ENCODE results near the gene RNASE4.
"Not testable (repeated sequence)": the region's sequence is repeated elsewhere in the genome, so short reads cannot be mapped to it uniquely, and the experiment has no call there.

RNASE4 gene

DNA sequence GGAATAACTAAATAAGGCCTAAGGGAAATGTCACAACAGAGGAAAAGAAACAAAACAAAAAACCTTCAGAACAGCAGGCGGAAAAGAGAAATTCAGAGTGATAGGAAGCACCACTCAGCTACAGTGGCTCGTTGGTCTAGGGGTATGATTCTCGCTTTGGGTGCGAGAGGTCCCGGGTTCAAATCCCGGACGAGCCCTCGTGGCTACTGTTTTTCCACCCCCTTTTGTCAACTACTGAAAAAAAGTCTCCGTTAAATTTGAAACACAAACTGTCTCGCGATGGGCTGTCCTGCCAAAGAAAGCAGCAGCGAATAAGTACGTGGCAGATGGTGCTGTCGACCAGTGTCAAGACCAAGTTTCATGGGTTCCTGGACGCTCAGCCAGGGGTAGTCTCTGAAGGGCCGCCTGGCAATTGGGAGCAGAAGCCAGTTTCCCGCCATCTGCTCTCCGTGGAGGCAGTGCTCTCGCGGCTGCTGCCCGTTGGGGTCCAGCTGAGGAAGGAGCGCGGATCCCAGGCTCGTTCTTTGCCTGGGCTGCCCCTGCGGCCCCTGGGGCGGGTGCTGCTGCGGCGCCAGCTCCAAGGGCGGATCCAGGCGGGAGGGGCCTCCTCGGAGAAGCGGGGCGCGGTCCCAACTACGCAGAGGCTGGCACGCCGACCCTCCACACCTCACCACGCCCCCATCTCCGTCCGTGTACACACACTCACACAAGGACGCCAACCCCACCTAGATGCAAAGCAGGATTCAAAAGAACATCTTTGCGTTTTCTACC is at the start of gene RNASE4:
Gene RNASE4 (plus strand): TSS at position 670 of the 771 bp plus-strand sequence. CDS start 14,812 bp downstream, outside the sequence.
- Histone ChIP-seq H3K27me3 (ENCODE audit: insufficient read depth, low read length) (peaks cover 11% of the 10 kb centered on the region; the same call in 1 of the 2 replicates), H3K27ac (ENCODE audit: low read length) (peak within 1 kb of the TSS; percentile 50), H3K36me3 (ENCODE audit: insufficient read depth, low read depth, low read length) (no peaks in the 10 kb centered on the region), H3K9me3 (ENCODE audit: insufficient read depth, low read depth, low read length) (no peaks in the 10 kb centered on the region), H3K9ac (ENCODE audit: low read depth, low read length) (peak within 1 kb of the TSS; percentile 91), H3K4me1 (ENCODE audit: insufficient read depth, low read length) (peaks cover 12% of the 10 kb centered on the region; the same call in 1 of the 2 replicates), H3K4me3 (ENCODE audit: low read length) (peak within 1 kb of the TSS; percentile 79)

DNA sequence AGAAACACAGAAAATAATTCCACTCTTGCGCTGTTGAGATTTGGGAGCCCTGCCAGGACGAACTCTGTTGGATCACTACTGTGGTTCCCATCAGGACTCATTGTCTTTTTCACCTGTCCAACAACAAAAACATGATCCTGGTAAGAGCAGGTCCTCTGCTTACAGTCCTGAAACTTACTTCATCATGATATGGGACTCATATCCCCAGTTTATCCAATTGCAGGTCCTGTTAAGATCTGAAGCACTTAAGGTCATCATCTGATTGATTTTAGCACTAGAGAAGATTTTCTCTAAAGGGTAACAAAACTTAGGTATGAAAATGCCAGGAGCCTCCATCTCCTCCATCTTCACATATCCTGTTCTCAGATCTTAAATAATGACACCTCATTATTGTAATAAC is 42.8 kb upstream of the RNASE4 start, which contains the start of gene OR6S1:
Gene OR6S1 (minus strand): TSS at position 101 of the 400 bp plus-strand sequence. CDS start 0 bp downstream, at position 101.
- Histone ChIP-seq H3K27me3 (ENCODE audit: insufficient read depth, low read length) (peaks cover 11% of the 10 kb centered on the region), H3K9me3 (ENCODE audit: insufficient read depth, low read depth, low read length) (no peaks in the 10 kb centered on the region)

GRCh38 chr14:20642182-20642581 is 42.2 kb upstream of the RNASE4 start:
- H3K27me3 ChIP-seq (ENCODE audit: insufficient read depth, low read length), result peaks cover 7% of the 10 kb centered on the region; the same call in 1 of the 2 replicates
- H3K9ac ChIP-seq (ENCODE audit: low read depth, low read length), result no peak overlapping the region
- no peaks in the 10 kb centered on the region for H3K36me3 ChIP-seq (ENCODE audit: insufficient read depth, low read depth, low read length)
- H3K4me3 ChIP-seq (ENCODE audit: low read length), result no peak overlapping the region
- no peaks in the 10 kb centered on the region for H3K9me3 ChIP-seq (ENCODE audit: insufficient read depth, low read depth, low read length)
- H3K4me1 ChIP-seq (ENCODE audit: insufficient read depth, low read length), result peaks cover 4% of the 10 kb centered on the region; the same call in 1 of the 2 replicates
- H3K27ac ChIP-seq (ENCODE audit: low read length), result no peak overlapping the region

More for the DNA sequence above, 42.8 kb upstream of the RNASE4 start, which contains the start of gene OR6S1:
- Histone ChIP-seq H3K4me1 (ENCODE audit: insufficient read depth, low read length) (peaks cover 4% of the 10 kb centered on the region; the same call in 1 of the 2 replicates), H3K9ac (ENCODE audit: low read depth, low read length) (no peak within 1 kb of the TSS), H3K27ac (ENCODE audit: low read length) (no peak within 1 kb of the TSS), H3K4me3 (ENCODE audit: low read length) (no peak within 1 kb of the TSS), H3K36me3 (ENCODE audit: insufficient read depth, low read depth, low read length) (no peaks in the 10 kb centered on the region)

DNA sequence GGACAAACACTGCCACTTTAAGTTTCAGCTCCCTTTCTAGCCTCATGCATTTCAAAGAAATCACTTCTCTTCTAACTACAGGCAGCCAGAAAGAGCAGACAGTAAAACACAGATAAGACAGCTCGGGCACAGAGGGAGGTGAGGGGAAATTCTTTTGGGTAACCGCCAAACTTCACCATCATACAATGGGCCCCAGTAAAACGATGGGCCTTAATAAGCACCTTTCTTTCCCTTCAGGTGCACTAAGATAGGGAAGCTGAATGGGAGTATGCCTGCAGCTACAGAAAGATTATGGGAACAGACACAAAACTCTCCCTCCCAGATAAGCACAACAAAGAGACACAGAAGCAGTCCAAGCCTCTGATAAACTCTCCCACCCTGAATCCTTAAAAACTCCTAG is 41.6 kb upstream of the RNASE4 start:
- not testable (repeated sequence) for H3K27ac ChIP-seq (ENCODE audit: low read length); H3K27me3 ChIP-seq (ENCODE audit: insufficient read depth, low read length); H3K4me1 ChIP-seq (ENCODE audit: insufficient read depth, low read length); H3K4me3 ChIP-seq (ENCODE audit: low read length); H3K9ac ChIP-seq (ENCODE audit: low read depth, low read length); H3K9me3 ChIP-seq (ENCODE audit: insufficient read depth, low read depth, low read length); H3K36me3 ChIP-seq (ENCODE audit: insufficient read depth, low read depth, low read length)

GRCh38 chr14:20644520-20644919 is 39.8 kb upstream of the RNASE4 start:
- no peak overlapping the region for H3K27ac ChIP-seq (ENCODE audit: low read length)
- no peak overlapping the region for H3K4me3 ChIP-seq (ENCODE audit: low read length)
- no peak overlapping the region for H3K9ac ChIP-seq (ENCODE audit: low read depth, low read length)
- peaks cover 7% of the 10 kb centered on the region; the same call in 1 of the 2 replicates for H3K27me3 ChIP-seq (ENCODE audit: insufficient read depth, low read length)
- H3K36me3 ChIP-seq (ENCODE audit: insufficient read depth, low read depth, low read length), result no peaks in the 10 kb centered on the region
- no peaks in the 10 kb centered on the region for H3K9me3 ChIP-seq (ENCODE audit: insufficient read depth, low read depth, low read length)
- peaks cover 4% of the 10 kb centered on the region; the same call in 1 of the 2 replicates for H3K4me1 ChIP-seq (ENCODE audit: insufficient read depth, low read length)

DNA sequence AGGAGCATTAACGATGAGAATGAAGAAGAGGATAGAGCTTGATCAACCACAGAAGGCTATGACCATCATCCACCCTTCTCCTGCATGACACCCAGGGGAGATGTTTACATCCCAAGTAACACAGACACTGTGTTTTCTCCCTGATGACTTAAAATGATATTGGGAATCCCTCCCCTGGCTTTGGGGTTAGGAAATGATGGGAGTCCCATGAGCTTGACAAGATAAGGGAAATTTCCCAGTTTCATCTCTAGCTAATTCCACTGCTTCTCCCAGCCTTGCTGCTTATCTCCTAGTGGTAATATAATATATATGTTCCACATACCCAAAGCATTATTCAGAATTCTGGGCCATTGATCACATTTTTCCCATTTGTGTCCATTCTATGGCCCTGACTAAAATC is 38.9 kb upstream of the RNASE4 start:
- H3K9ac ChIP-seq (ENCODE audit: low read depth, low read length), result no peak overlapping the region
- no peaks in the 10 kb centered on the region for H3K9me3 ChIP-seq (ENCODE audit: insufficient read depth, low read depth, low read length)
- no peak overlapping the region for H3K27ac ChIP-seq (ENCODE audit: low read length)
- H3K4me1 ChIP-seq (ENCODE audit: insufficient read depth, low read length), result peaks cover 4% of the 10 kb centered on the region; the same call in 1 of the 2 replicates
- peaks cover 7% of the 10 kb centered on the region; the same call in 1 of the 2 replicates for H3K27me3 ChIP-seq (ENCODE audit: insufficient read depth, low read length)
- no peaks in the 10 kb centered on the region for H3K36me3 ChIP-seq (ENCODE audit: insufficient read depth, low read depth, low read length)
- no peak overlapping the region for H3K4me3 ChIP-seq (ENCODE audit: low read length)

DNA sequence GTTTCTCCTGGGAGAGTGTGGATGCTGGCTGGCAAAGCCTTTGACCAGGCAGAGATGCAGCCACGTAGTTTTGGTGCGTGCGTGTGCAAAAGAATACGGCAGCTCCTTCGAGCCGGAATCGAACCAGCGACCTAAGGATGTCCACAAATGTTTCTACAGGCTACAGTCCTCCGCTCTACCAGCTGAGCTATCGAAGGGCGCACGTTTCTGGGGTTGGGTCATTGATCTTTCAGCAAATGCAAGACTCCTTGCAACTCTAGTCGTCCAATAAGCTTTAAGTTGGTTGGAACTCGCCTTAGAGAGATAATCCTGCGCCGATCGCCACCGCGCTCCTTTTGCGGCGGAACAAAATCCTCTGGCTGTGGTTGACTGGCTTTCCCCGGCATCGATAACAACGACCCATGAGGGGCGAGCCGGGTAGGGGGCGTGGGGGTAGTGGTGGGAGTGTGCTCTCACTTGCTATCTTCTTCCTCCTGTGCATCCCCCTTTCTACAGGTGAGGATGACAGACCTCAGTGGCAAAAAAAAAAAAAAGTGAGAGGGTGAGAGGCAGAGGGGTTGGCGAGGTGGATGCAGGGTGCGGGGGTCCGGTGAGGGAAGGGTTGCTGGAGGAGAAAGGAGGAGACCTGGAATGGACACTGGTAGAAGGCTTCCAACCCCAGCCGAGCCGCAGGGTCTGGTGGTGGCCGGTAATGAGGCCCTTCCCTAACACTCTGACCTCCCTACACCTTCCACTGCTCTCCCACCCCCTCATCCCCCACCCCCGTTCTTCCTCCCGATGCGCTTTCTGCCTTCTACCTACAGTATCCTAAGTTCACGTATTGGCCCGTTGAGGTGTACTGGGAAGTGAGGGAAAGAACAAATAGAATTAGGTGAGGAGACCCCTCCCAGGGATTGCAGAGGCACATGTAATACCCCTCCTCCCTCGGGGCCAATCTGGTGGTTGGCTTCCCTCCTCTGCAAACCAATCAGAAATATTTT is 31.1 kb upstream of the RNASE4 start:
- Histone ChIP-seq H3K9me3 (ENCODE audit: insufficient read depth, low read depth, low read length) (no peaks in the 10 kb centered on the region), H3K27ac (ENCODE audit: low read length) (no peak overlapping the region), H3K36me3 (ENCODE audit: insufficient read depth, low read depth, low read length) (no peaks in the 10 kb centered on the region), H3K9ac (ENCODE audit: low read depth, low read length) (peak overlapping the region; percentile 50; the same call in 1 of the 2 replicates), H3K4me1 (ENCODE audit: insufficient read depth, low read length) (peaks cover 4% of the 10 kb centered on the region), H3K27me3 (ENCODE audit: insufficient read depth, low read length) (peaks cover 56% of the 10 kb centered on the region), H3K4me3 (ENCODE audit: low read length) (peak overlapping the region; percentile 91)

DNA sequence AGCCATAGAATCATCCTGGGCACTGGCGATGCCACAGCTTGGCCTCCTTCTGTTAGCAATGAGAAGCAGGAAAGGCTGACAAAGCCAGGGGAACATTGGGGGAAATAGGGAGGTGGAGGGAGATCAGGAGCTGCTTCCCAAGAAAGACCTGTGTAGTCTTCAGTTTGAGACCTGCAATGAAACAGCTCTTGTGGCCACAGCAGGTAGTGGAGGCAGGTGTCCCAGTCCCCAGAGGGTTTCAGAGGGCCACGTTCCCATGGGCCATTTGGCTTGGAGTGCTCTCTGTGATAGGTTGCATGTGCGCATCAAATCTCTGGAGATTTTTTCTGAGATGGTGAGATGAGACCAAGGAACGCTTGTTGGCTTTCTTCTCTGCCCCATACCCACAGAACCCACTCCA is 28.5 kb upstream of the RNASE4 start:
- peaks cover 4% of the 10 kb centered on the region for H3K4me1 ChIP-seq (ENCODE audit: insufficient read depth, low read length)
- no peaks in the 10 kb centered on the region for H3K9me3 ChIP-seq (ENCODE audit: insufficient read depth, low read depth, low read length)
- no peak overlapping the region for H3K4me3 ChIP-seq (ENCODE audit: low read length)
- no peak overlapping the region for H3K27ac ChIP-seq (ENCODE audit: low read length)
- H3K27me3 ChIP-seq (ENCODE audit: insufficient read depth, low read length), result peaks cover 67% of the 10 kb centered on the region
- no peak overlapping the region for H3K9ac ChIP-seq (ENCODE audit: low read depth, low read length)
- H3K36me3 ChIP-seq (ENCODE audit: insufficient read depth, low read depth, low read length), result no peaks in the 10 kb centered on the region

GRCh38 chr14:20656274-20656673 is 28.1 kb upstream of the RNASE4 start:
- Histone ChIP-seq H3K27me3 (ENCODE audit: insufficient read depth, low read length) (peaks cover 67% of the 10 kb centered on the region), H3K27ac (ENCODE audit: low read length) (no peak overlapping the region), H3K4me3 (ENCODE audit: low read length) (no peak overlapping the region)

GRCh38 chr14:20657216-20658211 is 26.8 kb upstream of the RNASE4 start:
- Histone ChIP-seq H3K4me3 (ENCODE audit: low read length) (peak overlapping the region; percentile 71), H3K9ac (ENCODE audit: low read depth, low read length) (no peak overlapping the region), H3K36me3 (ENCODE audit: insufficient read depth, low read depth, low read length) (no peaks in the 10 kb centered on the region), H3K9me3 (ENCODE audit: insufficient read depth, low read depth, low read length) (no peaks in the 10 kb centered on the region), H3K27me3 (ENCODE audit: insufficient read depth, low read length) (peaks cover 66% of the 10 kb centered on the region), H3K4me1 (ENCODE audit: insufficient read depth, low read length) (peaks cover 4% of the 10 kb centered on the region), H3K27ac (ENCODE audit: low read length) (no peak overlapping the region)

More at GRCh38 chr14:20656274-20656673, 28.1 kb upstream of the RNASE4 start:
- Histone ChIP-seq H3K36me3 (ENCODE audit: insufficient read depth, low read depth, low read length) (no peaks in the 10 kb centered on the region), H3K9ac (ENCODE audit: low read depth, low read length) (no peak overlapping the region), H3K9me3 (ENCODE audit: insufficient read depth, low read depth, low read length) (no peaks in the 10 kb centered on the region), H3K4me1 (ENCODE audit: insufficient read depth, low read length) (peaks cover 4% of the 10 kb centered on the region)

All from iPS-20b (cell line).